Bronchus fibroblast of lung (primary cell): ENCODE data around the gene PIK3R6. TPM values are rescaled to one million over a fixed set of nuclear protein-coding genes. Genes with fewer than 3 reads are reported as not detected.

ENCODE experiments used
- total RNA-seq: library from RNA; depleted of rRNA; stranded (reverse); fragments of >200 nt; gene quantifications from 2 replicates; pipeline ENCODE4 v1.2.3, GENCODE V29; 2015

PIK3R6 gene, protein sequence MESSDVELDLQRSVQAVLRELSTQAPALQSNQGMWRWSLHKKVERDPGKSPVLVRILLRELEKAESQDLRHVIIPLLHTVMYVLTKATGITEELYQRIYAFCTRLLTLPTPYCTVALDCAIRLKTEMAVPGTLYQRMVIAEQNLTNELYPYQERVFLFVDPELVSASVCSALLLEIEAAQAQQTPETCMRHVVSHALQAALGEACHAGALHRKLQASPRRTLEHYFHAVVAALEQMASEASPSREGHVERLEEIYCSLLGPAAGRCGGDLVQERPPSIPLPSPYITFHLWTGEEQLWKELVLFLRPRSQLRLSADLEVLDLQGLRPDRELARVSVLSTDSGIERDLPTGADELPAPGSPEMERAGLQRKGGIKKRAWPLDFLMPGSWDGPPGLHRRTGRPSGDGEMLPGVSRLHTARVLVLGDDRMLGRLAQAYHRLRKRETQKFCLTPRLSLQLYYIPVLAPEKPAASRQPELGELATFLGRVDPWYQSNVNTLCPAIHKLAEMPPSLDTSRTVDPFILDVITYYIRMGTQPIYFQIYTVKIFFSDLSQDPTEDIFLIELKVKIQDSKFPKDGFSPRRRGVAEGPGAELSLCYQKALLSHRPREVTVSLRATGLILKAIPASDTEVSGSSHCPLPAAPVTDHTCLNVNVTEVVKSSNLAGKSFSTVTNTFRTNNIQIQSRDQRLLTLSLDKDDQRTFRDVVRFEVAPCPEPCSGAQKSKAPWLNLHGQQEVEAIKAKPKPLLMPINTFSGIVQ
- not detected in 2 replicates for total RNA-seq

GRCh38 chr17:8867361-8867981, at the start of gene PIK3R6:
Gene PIK3R6 (minus strand): TSS chr17:8867674. CDS start chr17:8849794, 17,880 bp downstream.

DNA sequence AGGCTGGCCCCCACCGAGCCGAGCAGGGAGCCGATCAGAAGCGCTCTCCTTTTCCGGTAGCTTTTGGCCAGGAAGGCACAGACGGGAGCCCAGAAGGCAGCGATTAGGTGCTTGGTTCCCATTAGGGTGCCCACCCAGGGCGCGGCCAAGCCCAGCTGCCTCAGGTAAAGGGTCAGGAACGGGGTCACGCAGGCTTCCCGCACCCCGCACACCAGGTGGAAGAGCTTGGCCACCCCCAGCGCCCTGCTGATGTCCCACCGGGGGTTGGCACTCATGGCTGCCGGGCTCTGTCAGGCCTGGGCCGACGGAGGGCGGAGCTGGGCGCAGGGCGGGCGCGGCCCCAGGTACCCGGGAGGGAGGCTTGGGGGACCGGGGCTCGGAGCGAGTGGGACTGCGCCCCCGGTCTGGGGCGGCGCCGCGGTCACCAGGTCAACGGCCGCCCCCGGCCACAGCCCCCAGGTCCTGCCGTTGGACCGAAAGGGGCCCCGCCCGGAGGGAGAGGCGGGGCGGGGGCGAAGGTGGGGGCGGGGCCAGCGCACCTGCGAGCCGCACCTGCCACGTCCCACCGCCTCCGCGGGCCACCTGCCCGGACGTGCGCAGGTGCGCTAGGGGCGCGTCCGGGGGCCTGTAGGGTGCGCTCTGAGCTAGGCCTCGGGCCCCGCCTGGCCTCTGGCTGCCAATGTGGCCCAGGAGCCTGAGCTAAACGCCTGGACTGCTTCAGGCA, 68.5 kb downstream of the PIK3R6 start, which contains the start of gene MFSD6L:
Gene MFSD6L, minus strand, starts transcription at position 520 of the 724 bp plus-strand sequence. Its CDS starts 245 bp downstream, at position 275.

GRCh38 chr17:8758137-8758596, 109.3 kb downstream of the PIK3R6 start, which contains the start of gene SPDYE4:
Gene SPDYE4 (minus strand): TSS chr17:8758546. CDS start chr17:8758382, 164 bp downstream.

Other genes with a start within 250 kb of the PIK3R6 start
- gene MYH10, start 236.9 kb downstream of the PIK3R6 start, total RNA-seq: 55.4 and 61.7 TPM in 2 replicates
- gene CCDC42, start 122.8 kb downstream of the PIK3R6 start, total RNA-seq: not detected in 2 replicates
- not detected in 2 replicates for gene SPDYE4, start 109.1 kb downstream of the PIK3R6 start, total RNA-seq
- gene MFSD6L, start 68.3 kb downstream of the PIK3R6 start, total RNA-seq: not detected in 2 replicates
- not detected in 2 replicates for gene PIK3R5, start 98.0 kb upstream of the PIK3R6 start, total RNA-seq
- gene NTN1, start 153.8 kb upstream of the PIK3R6 start, total RNA-seq: under 0.01 TPM in 2 replicates